ENCODE measurements around the gene EEF1AKMT2. TPM values are rescaled to one million over a fixed set of nuclear protein-coding genes. Genes with fewer than 3 reads are reported as not detected.

EEF1AKMT2 gene
- total and polyA plus RNA-seq, 2 of the 13 experiments (the other 11 are each of a cell fraction or from before 2014, with no cell fraction given): 11.3 to 19.3 TPM

GRCh38 chr10:124742413-124743190 lies 49.1 kb downstream of the EEF1AKMT2 start (continued):
- TF ChIP-seq CTCF (CRISPR knock-in tag; IDR thresholded peaks at IDR 0.05): peak; percentile 42; the same call in 1 of the 2 replicates
- no peak for TF ChIP-seq ZBTB49 (CRISPR knock-in tag; IDR thresholded peaks at IDR 0.05; ENCODE audit: borderline replicate concordance)
- TF ChIP-seq ZNF354B (CRISPR knock-in tag; IDR thresholded peaks at IDR 0.05): no peak
- 0 out of 2 replicates have a peak, but pooled peaks have one; percentile 21 for TF ChIP-seq PPARG (CRISPR knock-in tag; conservative IDR thresholded peaks at IDR 0.05)
- no peak for TF ChIP-seq THYN1 (CRISPR knock-in tag; IDR thresholded peaks at IDR 0.05; ENCODE audit: borderline replicate concordance, low read depth)
- TF ChIP-seq ASH2L (IDR thresholded peaks at IDR 0.05; ENCODE audit: insufficient read length, low read depth, low read length): peak; percentile 30
- TF ChIP-seq ZC3H4 (CRISPR knock-in tag; IDR thresholded peaks at IDR 0.05; ENCODE audit: borderline replicate concordance): no peak
- TF ChIP-seq SAP130 (CRISPR knock-in tag; IDR thresholded peaks at IDR 0.05; ENCODE audit: low read depth): peak; percentile 61
- peak; percentile 57 for TF ChIP-seq TBX2 (CRISPR knock-in tag; IDR thresholded peaks at IDR 0.05; ENCODE audit: borderline replicate concordance)
- TF ChIP-seq ZNF768 (CRISPR knock-in tag; IDR thresholded peaks at IDR 0.05): peak; percentile 37; the same call in 1 of the 2 replicates
- no peak for TF ChIP-seq ZNF460 (CRISPR knock-in tag; IDR thresholded peaks at IDR 0.05; ENCODE audit: borderline replicate concordance)
- no peak for TF ChIP-seq MIER3 (CRISPR knock-in tag; IDR thresholded peaks at IDR 0.05; ENCODE audit: borderline replicate concordance)
- TF ChIP-seq SUZ12 (IDR thresholded peaks at IDR 0.05; ENCODE audit: low read depth, low read length): no peak
- no peak for TF ChIP-seq ONECUT2 (CRISPR knock-in tag; IDR thresholded peaks at IDR 0.05)
- 0 out of 4 replicates have a peak, but pooled peaks have one; percentile 21 to 31 for TF ChIP-seq HMGXB4 (CRISPR knock-in tag; IDR thresholded peaks at IDR 0.05; ENCODE audit: borderline replicate concordance in 1 of 2, low read depth in 1 of 2)
- TF ChIP-seq ZFX (CRISPR knock-in tag; IDR thresholded peaks at IDR 0.05; ENCODE audit: low read depth): peak; percentile 14; the same call in 1 of the 2 replicates
- TF ChIP-seq PHF8 (CRISPR knock-in tag; IDR thresholded peaks at IDR 0.05): no peak
